Upper lobe of right lung (tissue), 1 donor: Measurements from ENCODE around the gene GABBR1. TPM values are rescaled to one million over a fixed set of nuclear protein-coding genes. Genes with fewer than 3 reads are reported as not detected.

Experiments used
- ATAC-seq: fragments of 200-7000 bp; cut with Tn5 transposase; one replicate; pipeline ENCODE4 v1.9.1; 2020; ENCODE audit warnings: mild to moderate bottlenecking, moderate library complexity
- DNase-seq: peaks from one replicate; pipeline ENCODE4 v3.0.0-alpha.2; 2020
- H3K27ac ChIP-seq: fragments of 200-600 bp; one replicate; pipeline ENCODE4 v1.8.0; 2022
- H3K27me3 ChIP-seq: fragments of 200-600 bp; one replicate; pipeline ENCODE4 v1.8.0; 2022; ENCODE audit warnings: mild to moderate bottlenecking
- H3K36me3 ChIP-seq: fragments of 200-600 bp; one replicate; pipeline ENCODE4 v1.8.0; 2022
- H3K4me1 ChIP-seq: fragments of 200-600 bp; one replicate; pipeline ENCODE4 v1.8.0; 2022
- H3K4me3 ChIP-seq: fragments of 200-600 bp; one replicate; pipeline ENCODE4 v1.8.0; 2022; ENCODE audit warnings: mild to moderate bottlenecking
- H3K9me3 ChIP-seq: fragments of 200-600 bp; one replicate; pipeline ENCODE4 v1.8.0; 2022
- CTCF ChIP-seq: fragments of 200-600 bp; IDR thresholded peaks from one replicate; pipeline ENCODE4 v1.8.0; 2022; ENCODE audit warnings: antibody characterized with exemption
- intact Hi-C: fragments of 100-400 bp; cut with DNase I; formaldehyde crosslinking; loops from one replicate; pipeline ENCODE4 v1.11.0; 2022
- total RNA-seq: library from RNA; stranded (reverse); fragmentation: NEBNext Ultra II Directional; extraction: Animal tissue kit (Norgen Biotek cat#: 25700); gene quantifications from one replicate; pipeline ENCODE4 v1.2.1, GENCODE V29; 2021
- donor health status: DM: no; HTN: yes; CAD: no; lungs with severe emphysema.

Gene GABBR1
- total RNA-seq, 1 donor from 2014 or later: 40.1 TPM

GRCh38 chr6:29561091-29561490 lies 71.9 kb downstream of the GABBR1 start:
- intact Hi-C loops: no loop called here
- Histone ChIP-seq H3K4me1 (no peaks in the 10 kb centered on the region), H3K9me3 (no peaks in the 10 kb centered on the region), H3K36me3 (no peaks in the 10 kb centered on the region), H3K27me3 (peaks cover 15% of the 10 kb centered on the region), H3K27ac (no peak overlapping the region), H3K4me3 (no peak overlapping the region)
- TF ChIP-seq CTCF: no peak
- DNase-seq (no peak), ATAC-seq (no peak)

- H3K27ac ChIP-seq: no peak within 1 kb of the TSS
- ATAC-seq: no peak
- no peak within 1 kb of the TSS for H3K4me3 ChIP-seq
- no peak for DNase-seq
- no peaks in the 10 kb centered on the region for H3K9me3 ChIP-seq
- intact Hi-C loops: no loop called here
- no peaks in the 10 kb centered on the region for H3K36me3 ChIP-seq
- H3K4me1 ChIP-seq: no peaks in the 10 kb centered on the region
- no peak for TF ChIP-seq CTCF
- peaks cover 29% of the 10 kb centered on the region for H3K27me3 ChIP-seq
Observed at GRCh38 chr6:29559524-29560287, 73.3 kb downstream of the GABBR1 start, which contains the start of gene UBD. TSS of gene UBD (minus strand) at chr6:29559732. CDS start at chr6:29559701, 31 bp downstream.

GRCh38 chr6:29558439-29559079 lies 74.4 kb downstream of the GABBR1 start:
- no peak for TF ChIP-seq CTCF
- Histone ChIP-seq H3K9me3 (no peaks in the 10 kb centered on the region), H3K27ac (no peak overlapping the region), H3K27me3 (peaks cover 40% of the 10 kb centered on the region), H3K4me1 (peaks cover 5% of the 10 kb centered on the region), H3K36me3 (no peaks in the 10 kb centered on the region), H3K4me3 (no peak overlapping the region)
- DNase-seq (no peak), ATAC-seq (no peak)
- intact Hi-C loops: no loop called here

GRCh38 chr6:29557320-29557719 lies 75.7 kb downstream of the GABBR1 start:
- H3K27me3 ChIP-seq: peaks cover 43% of the 10 kb centered on the region
- no peak overlapping the region for H3K27ac ChIP-seq
- H3K36me3 ChIP-seq: no peaks in the 10 kb centered on the region
- H3K9me3 ChIP-seq: no peaks in the 10 kb centered on the region
- H3K4me1 ChIP-seq: peaks cover 15% of the 10 kb centered on the region
- no peak for TF ChIP-seq CTCF
- DNase-seq (no peak), ATAC-seq (no peak)
- intact Hi-C loops: no loop called here
- H3K4me3 ChIP-seq: no peak overlapping the region

GRCh38 chr6:29554764-29555163 lies 78.2 kb downstream of the GABBR1 start:
- TF ChIP-seq CTCF: no peak
- no peak overlapping the region for H3K27ac ChIP-seq
- H3K4me1 ChIP-seq: peaks cover 15% of the 10 kb centered on the region
- intact Hi-C loops: no loop called here
- DNase-seq: no peak
- ATAC-seq: no peak
- peaks cover 38% of the 10 kb centered on the region for H3K27me3 ChIP-seq
- H3K4me3 ChIP-seq: no peak overlapping the region
- H3K36me3 ChIP-seq: no peaks in the 10 kb centered on the region
- no peaks in the 10 kb centered on the region for H3K9me3 ChIP-seq
